Endometrium (tissue), 2 donors: ENCODE data around the gene GATB.

Experiments
- FAIRE-seq: peaks from 2 replicates; lab custom pipeline; 2012; peaks lifted over from hg19 to GRCh38; lab: Jason Lieb, UNC
- donor health status: control.
- donor health status: control.

Gene GATB

DNA sequence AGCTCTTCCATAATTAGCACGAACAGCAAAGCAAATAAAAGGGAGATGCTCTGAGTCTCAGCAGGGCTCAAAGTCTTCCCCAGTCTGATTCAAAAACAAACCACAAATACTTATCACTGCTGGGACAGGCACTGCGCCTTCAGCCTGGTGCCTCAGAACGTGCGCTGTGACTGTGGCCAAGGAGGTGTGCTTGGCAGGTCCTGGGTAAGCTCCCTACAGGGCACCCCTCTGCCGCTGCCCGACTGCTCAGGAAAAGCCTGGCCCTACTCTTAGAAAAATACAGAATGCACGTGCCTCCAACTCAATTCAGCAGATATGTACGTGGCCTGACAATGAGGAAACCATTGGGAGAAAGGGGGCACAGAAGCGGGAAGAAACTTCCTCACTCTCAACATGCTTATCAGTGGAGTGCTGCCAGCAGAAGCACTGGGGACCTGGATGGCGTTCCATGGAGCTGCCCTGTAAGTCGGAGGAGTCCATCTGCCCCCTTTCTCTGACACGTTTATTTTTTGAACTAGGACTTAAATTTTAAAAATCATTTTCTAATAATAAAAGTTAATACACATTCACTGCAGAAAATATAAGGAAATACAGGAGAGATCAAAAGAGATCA is 86.8 kb downstream of the GATB start:
- no peak for FAIRE-seq

- FAIRE-seq = no peak
Observed at GRCh38 chr4:151672996-151673395, 87.8 kb downstream of the GATB start.

DNA sequence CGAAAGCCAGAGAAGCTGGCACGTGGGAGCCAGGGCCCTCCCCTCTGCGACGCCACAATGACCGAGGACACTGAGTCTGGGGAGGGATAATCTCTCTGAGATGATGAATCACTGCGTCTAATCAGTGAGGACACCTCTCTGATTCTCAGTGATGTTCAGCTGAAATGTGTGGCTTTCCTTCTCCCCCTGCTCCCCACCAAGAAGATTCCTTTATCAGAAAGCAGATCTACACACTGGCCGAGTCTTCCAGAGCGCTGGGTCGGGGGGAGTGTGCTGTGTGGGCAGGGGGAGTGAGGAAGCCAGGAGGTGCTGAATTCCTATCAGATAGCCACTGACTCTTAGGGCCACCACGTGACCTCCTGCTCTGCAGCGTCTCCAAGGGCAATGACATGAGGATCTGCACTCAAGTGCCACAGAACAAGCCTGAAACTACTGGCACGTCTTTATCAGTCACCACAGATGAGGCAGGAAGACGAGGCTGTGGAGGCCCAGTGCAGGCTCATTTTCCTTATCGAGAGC is 89.2 kb downstream of the GATB start:
- FAIRE-seq = no peak

DNA sequence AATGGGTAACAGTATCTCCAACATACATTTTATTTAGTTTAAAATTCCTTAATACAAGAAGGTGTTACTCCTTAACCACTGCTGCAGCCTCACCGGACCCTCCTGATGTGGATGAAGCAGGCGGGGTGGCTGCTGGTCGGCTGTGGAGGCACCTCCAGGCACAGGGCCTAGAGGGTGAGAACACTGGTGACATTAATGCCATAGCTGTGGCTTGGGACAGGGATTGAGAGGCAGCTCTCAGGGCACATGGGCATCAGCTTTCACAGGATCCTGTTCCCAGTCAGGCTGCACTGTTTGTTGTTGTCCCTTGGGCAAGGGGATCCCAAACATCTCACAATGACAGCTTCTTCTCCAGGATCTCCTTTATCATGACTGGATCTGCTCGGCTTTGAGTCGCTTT is 90.0 kb downstream of the GATB start:
- no peak for FAIRE-seq

- FAIRE-seq = no peak
Observed at GRCh38 chr4:151669990-151670389, 90.8 kb downstream of the GATB start.

DNA sequence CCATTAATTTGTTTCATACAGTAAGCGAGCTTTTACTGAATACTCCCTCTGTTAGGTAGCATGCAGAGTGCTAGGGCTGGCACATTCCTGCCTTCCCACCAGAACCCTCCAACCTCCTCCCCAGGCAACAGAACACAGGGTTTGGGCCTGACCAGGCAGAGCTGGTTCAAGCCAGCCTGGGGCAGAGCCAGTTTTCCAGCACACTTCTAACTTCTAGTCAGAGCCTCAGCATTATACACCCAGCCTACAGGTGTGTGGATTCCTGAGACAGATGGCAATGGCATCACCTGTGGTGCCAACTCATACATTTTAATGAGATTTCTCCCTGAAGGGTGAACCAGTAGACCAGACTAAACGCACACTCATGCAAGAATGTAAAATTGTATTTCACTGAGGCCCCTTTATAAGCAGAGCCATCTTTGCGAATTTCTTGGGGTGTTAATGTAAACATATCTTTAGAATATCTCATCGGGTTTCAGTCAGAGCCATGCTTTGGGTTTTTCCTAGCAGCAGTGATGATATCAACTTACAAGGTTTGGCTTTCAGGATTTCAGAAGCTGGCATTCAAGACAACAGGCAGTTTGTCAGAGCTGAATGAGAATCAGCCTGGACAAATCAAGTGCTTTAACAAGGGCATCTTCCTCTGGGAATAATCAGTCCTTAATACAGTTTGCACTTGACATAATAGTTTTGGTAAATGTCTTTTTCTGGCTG is 92.0 kb downstream of the GATB start:
- no peak for FAIRE-seq

GRCh38 chr4:151667666-151668065 is 93.1 kb downstream of the GATB start:
- no peak for FAIRE-seq

DNA sequence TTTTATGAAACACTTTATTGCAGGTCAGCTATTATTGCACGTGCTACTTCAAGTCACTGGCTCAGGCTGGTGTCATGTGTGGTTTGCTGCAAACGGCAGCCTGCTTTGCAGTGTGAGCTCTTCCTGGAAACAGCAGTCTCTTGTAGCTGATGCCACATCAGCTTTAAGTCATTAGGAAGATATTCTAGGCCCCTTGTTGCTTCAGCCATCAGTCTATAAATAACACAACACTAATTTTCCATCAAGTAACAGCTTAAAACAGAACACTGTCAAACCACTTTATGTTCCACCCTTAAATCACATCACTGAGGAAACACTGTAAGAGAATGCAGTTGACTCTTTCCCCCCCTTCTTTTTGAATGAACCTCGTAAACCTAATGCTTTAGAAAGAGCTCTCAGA is 93.8 kb downstream of the GATB start:
- FAIRE-seq = no peak

- FAIRE-seq = no peak
Observed at GRCh38 chr4:151666501-151666900, 94.3 kb downstream of the GATB start.

DNA sequence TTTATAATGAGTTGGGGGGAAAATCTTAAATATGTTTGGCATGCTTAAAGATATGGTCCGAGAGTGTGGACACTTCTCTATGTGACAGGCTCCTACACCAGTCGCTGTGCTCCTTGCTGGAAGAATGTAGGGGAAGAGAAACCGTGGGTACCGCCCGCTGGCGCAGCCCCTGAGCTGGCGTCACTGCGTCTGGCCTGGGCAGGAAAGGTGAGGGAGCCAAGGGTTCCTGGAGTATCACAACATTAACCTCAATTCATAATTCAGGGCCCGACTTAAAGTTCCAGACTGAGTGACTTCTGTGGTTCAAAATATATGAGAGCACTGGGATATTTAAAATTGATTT is 95.1 kb downstream of the GATB start:
- FAIRE-seq = no peak

- FAIRE-seq = no peak
Observed at GRCh38 chr4:151665022-151665784, 95.6 kb downstream of the GATB start.

DNA sequence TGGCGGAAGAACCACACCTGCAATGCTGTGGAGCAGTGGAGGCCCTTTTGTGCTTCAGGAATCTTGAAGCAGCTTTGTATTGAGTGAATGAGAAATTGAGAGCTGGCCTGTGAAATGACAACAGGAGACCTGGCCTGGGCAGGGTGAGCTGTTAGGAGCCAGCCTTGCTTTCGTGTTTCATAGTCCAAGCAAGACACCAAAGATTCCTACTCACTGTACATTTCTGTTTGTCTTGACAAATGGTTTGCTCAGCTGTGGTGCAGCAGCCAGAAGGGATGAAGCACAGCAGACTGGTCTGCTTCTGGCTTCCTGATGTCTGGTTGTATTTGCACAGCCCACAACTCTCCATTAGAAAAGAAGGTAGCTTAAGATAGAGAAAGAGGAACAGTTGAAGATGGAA is 96.5 kb downstream of the GATB start:
- no peak for FAIRE-seq

- FAIRE-seq = no peak
Observed at GRCh38 chr4:151663109-151663508, 97.7 kb downstream of the GATB start.

GRCh38 chr4:151661873-151662272 is 98.9 kb downstream of the GATB start:
- FAIRE-seq = no peak

GRCh38 chr4:151660676-151661075 is 100.1 kb downstream of the GATB start:
- FAIRE-seq = no peak

GRCh38 chr4:151659601-151660364 is 101.0 kb downstream of the GATB start:
- no peak for FAIRE-seq

DNA sequence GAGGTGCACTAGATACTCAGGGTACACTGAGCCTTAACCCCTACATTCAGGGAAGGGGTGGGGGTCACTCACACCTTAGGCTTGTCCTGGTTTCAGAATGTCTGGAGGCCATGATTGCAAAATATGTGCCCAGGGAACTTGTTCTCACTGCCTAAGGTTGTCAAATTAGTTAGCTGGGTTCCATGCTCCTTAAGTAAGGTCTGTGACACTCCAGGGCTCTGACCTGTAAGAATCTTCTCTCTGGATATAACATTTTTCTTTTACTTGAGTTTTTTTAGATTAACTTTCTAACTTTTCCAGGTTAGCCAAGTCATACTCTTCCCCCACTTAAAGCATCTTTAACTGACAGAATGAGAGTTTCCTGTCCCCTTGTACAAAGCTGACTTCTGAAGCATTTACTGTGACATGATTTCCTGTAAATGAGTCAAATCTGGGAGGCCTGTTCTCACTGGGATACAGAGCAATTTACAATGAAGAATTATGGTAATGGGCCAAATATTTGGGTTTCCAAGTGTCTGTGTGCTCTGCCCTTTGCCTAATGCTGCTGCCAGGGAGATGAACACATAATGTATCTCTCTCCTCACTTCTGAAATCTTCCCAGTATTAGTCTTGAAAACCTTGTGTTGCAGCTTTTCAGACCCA is 101.7 kb downstream of the GATB start:
- FAIRE-seq = no peak

DNA sequence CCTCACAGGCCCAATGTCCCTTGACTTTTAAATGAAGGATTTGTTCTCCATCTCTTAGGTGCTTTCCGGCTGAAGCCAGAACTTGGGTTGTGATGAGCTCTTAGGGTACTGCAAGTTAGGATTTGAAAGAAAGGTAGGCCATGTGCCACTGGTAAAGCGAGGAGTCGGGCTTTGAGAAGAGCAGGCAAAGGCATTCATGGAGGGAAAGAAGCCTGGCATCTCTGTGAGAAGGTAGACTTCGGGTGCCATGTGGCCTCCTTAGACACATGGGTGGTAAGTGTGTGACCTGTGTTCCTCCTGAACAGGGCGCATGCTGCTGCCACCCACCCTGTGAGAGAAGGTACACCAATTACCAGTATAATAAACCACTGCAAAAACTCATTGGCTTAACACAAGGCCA is 102.9 kb downstream of the GATB start:
- FAIRE-seq = no peak

GRCh38 chr4:151656058-151656457 is 104.7 kb downstream of the GATB start:
- no peak for FAIRE-seq

DNA sequence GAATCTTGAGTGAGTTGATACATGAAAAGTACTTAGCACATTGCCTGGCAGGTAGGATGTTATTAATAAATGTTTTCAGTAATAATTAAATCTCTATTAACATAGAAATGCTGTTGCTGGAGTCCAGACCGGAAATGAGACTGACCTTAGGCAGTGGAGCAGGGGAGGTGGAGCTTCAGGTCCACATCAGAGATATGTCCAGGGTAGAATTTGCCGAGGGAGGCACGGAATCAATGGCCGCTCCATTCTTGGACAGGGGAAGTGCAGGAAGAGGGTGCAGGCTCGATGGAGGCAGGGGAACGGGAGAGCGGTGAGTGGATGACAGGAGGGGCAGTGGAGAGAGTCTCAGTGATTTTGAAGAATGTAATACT is 107.3 kb downstream of the GATB start:
- no peak for FAIRE-seq

DNA sequence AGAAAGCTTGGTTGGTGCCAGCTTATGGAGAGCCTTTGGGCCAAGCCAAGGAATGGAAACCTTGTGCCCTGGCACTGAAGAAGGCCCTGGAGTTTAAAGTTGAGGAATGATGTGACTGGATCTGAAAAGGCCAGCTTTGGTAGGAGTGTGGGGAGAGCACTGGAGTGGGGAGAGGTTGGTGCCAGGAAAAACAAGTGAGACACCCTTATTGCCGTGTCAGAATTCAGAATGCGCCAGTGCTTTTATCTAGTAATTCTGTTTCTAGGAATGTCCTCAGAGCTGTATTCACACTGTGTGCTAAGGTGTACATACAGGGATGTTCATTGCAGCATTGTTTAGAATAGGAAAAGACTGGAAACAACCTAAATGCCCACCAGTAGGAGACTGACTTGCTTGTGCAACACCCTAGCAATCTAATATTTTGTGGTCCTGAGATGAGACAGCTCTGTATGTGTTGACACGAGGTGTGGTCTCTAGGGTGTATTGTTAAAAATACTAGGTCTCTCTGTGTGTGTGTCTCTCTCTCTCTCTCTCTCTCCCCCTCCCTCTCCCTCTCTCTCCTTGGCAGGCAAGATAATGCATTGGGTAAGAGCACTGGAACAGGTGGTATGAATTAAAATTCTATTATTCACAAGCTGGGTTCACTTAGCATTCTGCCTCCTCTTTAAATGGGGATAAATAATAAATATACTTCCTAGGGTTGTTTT is 107.8 kb downstream of the GATB start:
- FAIRE-seq = no peak
